ENCODE measurements around the gene STAP2. TPM values are rescaled to one million over a fixed set of nuclear protein-coding genes. Genes with fewer than 3 reads are reported as not detected.

Gene STAP2
- total RNA-seq, 1 donor from 2014 or later, result 11.8 TPM

DNA sequence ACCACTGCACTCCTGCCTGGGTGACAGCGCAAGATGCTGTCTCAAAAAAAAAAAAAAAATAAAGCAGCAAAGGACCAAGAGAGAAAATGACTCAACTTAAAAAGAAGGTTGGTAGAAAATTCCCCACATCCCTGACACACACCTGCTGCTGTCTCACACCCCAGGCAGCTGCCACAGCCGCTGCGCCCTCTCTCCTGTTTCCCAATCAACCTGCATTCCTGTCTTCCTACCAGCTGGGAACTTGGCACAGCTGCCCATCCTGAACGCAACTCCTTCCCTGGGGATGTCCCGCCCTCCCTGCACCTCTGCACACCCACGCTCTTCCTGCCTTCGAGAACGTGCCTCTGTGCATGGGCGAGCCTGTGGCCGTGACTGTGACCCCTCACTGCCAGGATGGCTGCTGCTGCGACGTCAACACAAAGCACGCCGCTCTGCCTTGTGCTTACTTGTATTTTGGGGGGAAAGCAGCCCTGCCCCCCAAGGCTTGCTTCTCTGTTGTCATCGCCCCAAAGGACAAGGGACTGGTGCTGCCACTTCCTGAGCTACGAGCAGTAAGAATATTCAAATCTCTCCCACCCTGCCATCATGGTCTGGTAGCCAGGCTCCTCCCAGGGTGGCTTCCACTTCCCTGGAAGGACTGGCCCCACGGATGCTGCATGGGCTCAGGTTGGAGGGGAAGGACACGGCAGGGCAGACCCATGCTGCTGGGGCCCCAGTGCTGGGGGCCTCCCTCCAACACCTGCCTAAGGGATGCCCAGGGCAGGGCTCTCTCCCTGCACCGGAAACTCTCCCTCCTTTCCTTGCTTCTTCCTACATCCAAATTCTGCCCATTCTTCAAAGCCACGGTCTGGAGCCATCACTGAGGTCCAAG is 41.0 kb upstream of the STAP2 start:
- Histone ChIP-seq H3K36me3 (peaks cover 15% of the 10 kb centered on the region), H3K27me3 (ENCODE audit: low read depth) (no peaks in the 10 kb centered on the region), H3K9me3 (no peaks in the 10 kb centered on the region), H3K27ac (peak overlapping the region; percentile 82), H3K4me1 (peaks cover 53% of the 10 kb centered on the region), H3K4me3 (peak overlapping the region; percentile 2)
- DNase-seq (peak; percentile 81), ATAC-seq (peak; percentile 67 to 75)
- intact Hi-C loops (cut with DNase I), result no loop called here
- TF ChIP-seq, protein P1, sequence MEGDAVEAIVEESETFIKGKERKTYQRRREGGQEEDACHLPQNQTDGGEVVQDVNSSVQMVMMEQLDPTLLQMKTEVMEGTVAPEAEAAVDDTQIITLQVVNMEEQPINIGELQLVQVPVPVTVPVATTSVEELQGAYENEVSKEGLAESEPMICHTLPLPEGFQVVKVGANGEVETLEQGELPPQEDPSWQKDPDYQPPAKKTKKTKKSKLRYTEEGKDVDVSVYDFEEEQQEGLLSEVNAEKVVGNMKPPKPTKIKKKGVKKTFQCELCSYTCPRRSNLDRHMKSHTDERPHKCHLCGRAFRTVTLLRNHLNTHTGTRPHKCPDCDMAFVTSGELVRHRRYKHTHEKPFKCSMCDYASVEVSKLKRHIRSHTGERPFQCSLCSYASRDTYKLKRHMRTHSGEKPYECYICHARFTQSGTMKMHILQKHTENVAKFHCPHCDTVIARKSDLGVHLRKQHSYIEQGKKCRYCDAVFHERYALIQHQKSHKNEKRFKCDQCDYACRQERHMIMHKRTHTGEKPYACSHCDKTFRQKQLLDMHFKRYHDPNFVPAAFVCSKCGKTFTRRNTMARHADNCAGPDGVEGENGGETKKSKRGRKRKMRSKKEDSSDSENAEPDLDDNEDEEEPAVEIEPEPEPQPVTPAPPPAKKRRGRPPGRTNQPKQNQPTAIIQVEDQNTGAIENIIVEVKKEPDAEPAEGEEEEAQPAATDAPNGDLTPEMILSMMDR (IDR thresholded peaks at IDR 0.05), result no peak

DNA sequence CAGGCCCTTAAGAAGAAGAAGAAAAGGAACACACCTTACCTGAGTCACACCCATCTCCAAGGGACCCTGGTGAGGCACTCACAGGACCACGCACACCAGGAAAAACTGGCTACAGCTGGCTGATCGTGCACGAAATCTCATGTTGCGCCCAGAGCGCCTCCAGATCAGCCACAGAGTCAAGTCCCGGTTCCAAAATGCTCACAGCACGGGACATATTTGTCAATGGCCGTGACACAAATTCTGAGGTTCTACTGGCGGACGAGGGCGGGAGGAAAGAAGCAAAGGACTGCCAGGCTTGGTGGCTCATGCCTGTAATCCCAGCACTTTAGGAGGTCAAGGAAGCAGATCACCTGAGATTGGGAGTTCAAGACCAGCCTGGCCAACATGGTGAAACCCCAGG is 40.3 kb upstream of the STAP2 start:
- Histone ChIP-seq H3K4me1 (peaks cover 60% of the 10 kb centered on the region), H3K4me3 (no peak overlapping the region), H3K27ac (peak overlapping the region; percentile 82), H3K36me3 (peaks cover 8% of the 10 kb centered on the region), H3K27me3 (ENCODE audit: low read depth) (no peaks in the 10 kb centered on the region), H3K9me3 (no peaks in the 10 kb centered on the region)
- intact Hi-C loops (cut with DNase I), result no loop called here
- DNase-seq, result no peak
- TF ChIP-seq, protein P1 (IDR thresholded peaks at IDR 0.05), result no peak
- no peak for ATAC-seq

DNA sequence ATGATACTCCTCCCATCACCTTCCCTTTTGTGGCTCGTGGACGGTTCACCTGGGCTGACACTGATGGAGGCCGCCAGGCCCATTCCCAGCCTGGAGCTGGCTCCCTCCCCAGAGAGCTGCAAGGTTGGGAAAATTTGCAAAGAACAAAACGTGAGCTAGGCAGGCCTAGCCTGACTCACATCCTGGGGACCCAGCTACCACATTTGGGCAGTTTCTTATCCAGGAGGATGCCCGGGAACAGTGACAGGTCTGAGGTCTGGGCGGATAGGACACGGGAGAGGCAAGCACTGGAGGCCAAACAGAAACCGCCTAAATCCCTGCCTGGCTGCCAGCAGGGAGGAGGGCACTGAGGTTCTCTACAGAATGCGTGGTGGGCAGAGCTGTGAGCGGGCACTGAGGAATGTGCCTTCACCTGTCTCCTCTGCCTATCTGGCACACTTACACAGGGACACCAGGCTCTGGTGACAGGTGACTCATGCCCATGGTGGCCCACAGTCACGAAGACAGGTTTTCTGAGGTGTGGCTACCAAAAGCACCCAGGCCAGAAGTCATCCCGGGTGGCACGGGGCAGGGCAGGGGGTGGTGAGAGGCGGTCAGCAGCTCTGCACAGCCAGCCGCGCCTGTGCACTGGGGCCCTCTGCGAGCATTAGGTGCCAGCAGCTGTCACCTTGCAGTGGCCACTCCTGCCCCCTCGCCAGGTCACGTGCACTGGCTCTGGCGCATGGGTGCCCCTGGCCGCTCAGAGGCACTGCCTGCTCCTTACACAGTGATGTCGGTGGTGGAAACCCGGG is 38.6 kb upstream of the STAP2 start:
- no peak for ATAC-seq

DNA sequence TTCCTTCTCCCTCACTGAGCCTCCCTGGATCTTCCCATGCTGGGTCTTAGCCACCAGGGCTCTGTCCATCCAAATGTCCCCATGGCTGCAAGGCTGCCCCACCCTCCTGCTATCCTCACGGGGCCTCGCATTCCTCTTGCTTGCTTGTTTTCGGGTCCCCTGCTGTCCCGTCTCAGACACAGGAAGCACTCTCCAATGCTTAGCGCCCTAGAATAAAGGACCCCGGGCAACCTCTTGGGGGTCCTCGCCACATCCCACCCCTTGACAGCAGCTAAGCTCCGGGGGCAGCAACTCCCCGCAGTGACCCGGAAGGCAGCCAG is 38.0 kb upstream of the STAP2 start:
- intact Hi-C loops (cut with DNase I), result no loop called here

More for the DNA sequence above, 38.6 kb upstream of the STAP2 start:
- Histone ChIP-seq H3K4me1 (peaks cover 77% of the 10 kb centered on the region), H3K27me3 (ENCODE audit: low read depth) (no peaks in the 10 kb centered on the region), H3K4me3 (no peak overlapping the region), H3K9me3 (no peaks in the 10 kb centered on the region), H3K27ac (peak overlapping the region; percentile 41), H3K36me3 (no peaks in the 10 kb centered on the region)
- TF ChIP-seq, protein P1 (IDR thresholded peaks at IDR 0.05), result no peak
- intact Hi-C loops (cut with DNase I), result no loop called here
- no peak for DNase-seq

DNA sequence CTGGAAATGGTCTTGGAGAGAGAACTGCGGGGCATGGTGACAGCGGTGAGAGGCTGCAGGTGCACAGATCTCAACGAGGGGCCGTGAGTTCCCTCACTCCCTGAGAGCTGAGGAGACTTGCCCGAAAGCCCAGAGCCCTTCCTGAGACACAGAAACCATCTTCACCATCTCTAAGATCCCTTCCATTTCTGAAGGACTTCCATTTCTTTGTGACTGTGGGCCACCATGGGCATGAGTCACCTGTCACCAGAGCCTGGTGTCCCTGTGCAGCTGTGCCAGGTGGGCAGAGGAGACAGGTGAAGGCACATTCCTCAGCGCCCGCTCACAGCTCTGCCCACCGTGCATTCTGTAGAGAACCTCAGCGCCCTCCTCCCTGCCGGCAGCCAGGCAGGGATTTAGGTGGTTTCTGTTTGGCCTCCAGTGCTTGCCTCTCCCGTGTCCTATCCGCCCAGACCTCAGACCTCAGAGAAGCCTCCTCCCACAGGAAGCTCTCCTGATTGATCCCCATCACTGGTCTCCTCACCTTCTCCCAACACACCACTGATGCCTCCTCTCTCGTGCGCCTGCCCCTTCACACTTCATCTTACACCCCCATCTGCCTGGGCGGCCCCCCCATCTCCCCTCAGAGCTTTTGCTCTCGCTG is 37.5 kb upstream of the STAP2 start:
- H3K27me3 ChIP-seq (ENCODE audit: low read depth), result no peaks in the 10 kb centered on the region
- intact Hi-C loops (cut with DNase I), result no loop called here

More for the DNA sequence above, 38.0 kb upstream of the STAP2 start:
- Histone ChIP-seq H3K9me3 (no peaks in the 10 kb centered on the region), H3K27ac (peak overlapping the region; percentile 41), H3K27me3 (ENCODE audit: low read depth) (no peaks in the 10 kb centered on the region), H3K4me3 (no peak overlapping the region), H3K36me3 (peaks cover 1% of the 10 kb centered on the region), H3K4me1 (peaks cover 83% of the 10 kb centered on the region)
- TF ChIP-seq, protein P1 (IDR thresholded peaks at IDR 0.05), result no peak
- ATAC-seq (no peak), DNase-seq (no peak)

More for the DNA sequence above, 37.5 kb upstream of the STAP2 start:
- ATAC-seq, result no peak
- Histone ChIP-seq H3K27ac (peak overlapping the region; percentile 85), H3K9me3 (no peaks in the 10 kb centered on the region), H3K36me3 (peaks cover 3% of the 10 kb centered on the region), H3K4me3 (no peak overlapping the region), H3K4me1 (peaks cover 87% of the 10 kb centered on the region)
- TF ChIP-seq, protein P1 (IDR thresholded peaks at IDR 0.05), result no peak
- DNase-seq, result no peak
